Heart left ventricle (tissue), 13 donors: Measurements from ENCODE around the gene SFTPA1.

Source experiments
- POLR2A ChIP-seq, 2 donors: fragments of 450-650 bp; IDR thresholded peaks; one replicate each; pipeline ENCODE4 v1.6.1; 2017; ENCODE audit warnings: antibody characterized with exemption in 2 of 2, mild to moderate bottlenecking in 2 of 2, moderate library complexity in 2 of 2
- TF ChIP-seq, protein P1 (sequence below), 12 donors: fragments of 200-600 bp; sonication (generic) in 4 of 12; IDR thresholded peaks; one replicate each; pipeline versions ENCODE4 v1.5.0 to v1.8.0; 2018 to 2022; ENCODE audit warnings: antibody characterized with exemption in 12 of 12, mild to moderate bottlenecking in 5 of 12
- donor health status: ischemic (EF 13 %, LVEDD 7.1; RV severe dilation, severe dysfunction).
- donor health status: DM: no; HTN: yes; CAD: no.
- donor health status: DM: no; HTN: no; CAD: no.
- donor health status: ischemic (EF 25% LVEDD 6.9; RV normal size, moderate dysfunction).
- donor health status: ischemic (EF 25% LVEDD 5.7; RV mildly dilated, moderate dysfunction).
- donor health status: ischemic (EF 35%, LVEDD 5.7; RV mildly dilated, moderate dysfunction).
- donor health status: nonischemic (EF 11% LVEDD 7.7; RV severe dilation, severe dysfunction).
- donor health status: DM: yes; HTN: yes; CAD: no.
- donor health status: PGD.
- donor health status: ischemic (EF 29% LVEDD 5.4; RV normal size, mild dysfunction).
- donor health status: nonischemic (EF 23%, LVEDD 6.1; RV moderate dilation, normal function).

DNA sequence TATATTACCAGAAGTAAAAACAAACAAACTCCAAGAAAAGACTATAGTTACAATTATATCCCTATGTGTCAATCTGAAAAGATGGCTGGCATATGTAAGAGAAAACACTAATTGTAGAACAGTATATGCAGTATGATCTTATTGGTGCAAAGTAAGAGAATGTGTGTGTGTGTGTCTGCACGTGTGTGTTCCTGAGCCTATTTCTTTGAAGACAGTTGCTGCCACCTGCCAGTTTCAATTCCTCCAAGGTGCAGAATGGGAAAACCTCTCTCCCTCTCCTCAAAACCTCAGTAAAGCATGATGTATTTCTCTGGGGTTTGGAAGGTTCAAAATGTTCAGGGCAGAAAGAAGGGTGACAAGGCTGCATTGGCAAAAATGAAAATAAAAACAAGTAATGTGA lies 8.8 kb upstream of the SFTPA1 start:
- TF ChIP-seq, protein P1, sequence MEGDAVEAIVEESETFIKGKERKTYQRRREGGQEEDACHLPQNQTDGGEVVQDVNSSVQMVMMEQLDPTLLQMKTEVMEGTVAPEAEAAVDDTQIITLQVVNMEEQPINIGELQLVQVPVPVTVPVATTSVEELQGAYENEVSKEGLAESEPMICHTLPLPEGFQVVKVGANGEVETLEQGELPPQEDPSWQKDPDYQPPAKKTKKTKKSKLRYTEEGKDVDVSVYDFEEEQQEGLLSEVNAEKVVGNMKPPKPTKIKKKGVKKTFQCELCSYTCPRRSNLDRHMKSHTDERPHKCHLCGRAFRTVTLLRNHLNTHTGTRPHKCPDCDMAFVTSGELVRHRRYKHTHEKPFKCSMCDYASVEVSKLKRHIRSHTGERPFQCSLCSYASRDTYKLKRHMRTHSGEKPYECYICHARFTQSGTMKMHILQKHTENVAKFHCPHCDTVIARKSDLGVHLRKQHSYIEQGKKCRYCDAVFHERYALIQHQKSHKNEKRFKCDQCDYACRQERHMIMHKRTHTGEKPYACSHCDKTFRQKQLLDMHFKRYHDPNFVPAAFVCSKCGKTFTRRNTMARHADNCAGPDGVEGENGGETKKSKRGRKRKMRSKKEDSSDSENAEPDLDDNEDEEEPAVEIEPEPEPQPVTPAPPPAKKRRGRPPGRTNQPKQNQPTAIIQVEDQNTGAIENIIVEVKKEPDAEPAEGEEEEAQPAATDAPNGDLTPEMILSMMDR (IDR thresholded peaks at IDR 0.05), result no peak
- TF ChIP-seq POLR2A (IDR thresholded peaks at IDR 0.05), result no peak
